ENCODE measurements around the gene RERGL. TPM values are rescaled to one million over a fixed set of nuclear protein-coding genes. Genes with fewer than 3 reads are reported as not detected.

Gene RERGL
- total RNA-seq, result 1 to 10 TPM in 7 of 10 donors, under 1 TPM in 3; 0.46 to 3.3 (median 1.5) TPM
- polyA plus RNA-seq, result 1 to 10 TPM; 3.4 to 8.7 TPM
- long read RNA-seq, donor 1, result 0 reads
- long read RNA-seq, donor 2, partial matches to known transcripts, result 0 of 1 reads
- long read RNA-seq, donor 2, other reads (novel, unspliced or antisense), result 0 of 1 reads
- long read RNA-seq, donor 3, partial matches to known transcripts, result 0 of 1 reads
- long read RNA-seq, donor 3, other reads (novel, unspliced or antisense), result 0 of 1 reads

GRCh38 chr12:18090093-18090492, at the start of gene RERGL:
Gene RERGL, minus strand, starts transcription at chr12:18090193. Its CDS starts 53 bp downstream, at chr12:18090140.
- H3K9me3 ChIP-seq, result peaks cover 0 to 10% (median 0%) of the 10 kb centered on the region in 11 donors
- intact Hi-C loops (cut with DNase I), result no loop called here
- H3K4me1 ChIP-seq, result no peaks in the 10 kb centered on the region
- no peak within 1 kb of the TSS for H3K27ac ChIP-seq
- no peaks in the 10 kb centered on the region for H3K27me3 ChIP-seq
- no peak for ATAC-seq
- DNase-seq, result no peak
- no peaks in the 10 kb centered on the region for H3K36me3 ChIP-seq
- peak within 1 kb of the TSS in 4 of 10 donors; percentile 2 to 27 (median 8) for H3K4me3 ChIP-seq
- WGBS, 2 donors, result 75 to 78% methylated on average over 1 of the region's 1 CpG
- TF ChIP-seq CTCF (IDR thresholded peaks at IDR 0.05), result no peak

- ATAC-seq (no peak), DNase-seq (no peak)
- H3K4me3 ChIP-seq, result no peak overlapping the region
- H3K9me3 ChIP-seq, result no peaks in the 10 kb centered on the region
- intact Hi-C loops (cut with DNase I), result no loop called here
- no peaks in the 10 kb centered on the region for H3K36me3 ChIP-seq
- H3K4me1 ChIP-seq, result peaks cover 0 to 21% (median 0%) of the 10 kb centered on the region in 9 donors
- 71 to 79% methylated on average over 4 of the region's 4 CpGs for WGBS, 2 donors
- no peaks in the 10 kb centered on the region for H3K27me3 ChIP-seq
- no peak for TF ChIP-seq CTCF (IDR thresholded peaks at IDR 0.05)
- H3K27ac ChIP-seq, result no peak overlapping the region
Observed at GRCh38 chr12:18139254-18139653, 49.3 kb upstream of the RERGL start.

GRCh38 chr12:18135509-18135908, 45.5 kb upstream of the RERGL start:
- H3K9me3 ChIP-seq, result no peaks in the 10 kb centered on the region
- WGBS, 2 donors, result 78 to 84% methylated on average over 8 of the region's 8 CpGs
- H3K27me3 ChIP-seq, result no peaks in the 10 kb centered on the region
- no peak for TF ChIP-seq CTCF (IDR thresholded peaks at IDR 0.05)
- intact Hi-C loops (cut with DNase I), result no loop called here
- H3K4me1 ChIP-seq, result peaks cover 0 to 5% (median 0%) of the 10 kb centered on the region in 9 donors
- ATAC-seq, result no peak
- no peak for DNase-seq
- no peak overlapping the region for H3K4me3 ChIP-seq
- H3K36me3 ChIP-seq, result no peaks in the 10 kb centered on the region
- H3K27ac ChIP-seq, result no peak overlapping the region

- intact Hi-C loops (cut with DNase I), result no loop called here
Observed at GRCh38 chr12:18135086-18135485, 45.1 kb upstream of the RERGL start.

More at GRCh38 chr12:18135086-18135485, 45.1 kb upstream of the RERGL start:
- DNase-seq (no peak), ATAC-seq (no peak)
- 37 to 60% methylated on average over 3 of the region's 3 CpGs for WGBS, 2 donors
- Histone ChIP-seq H3K4me1 (peaks cover 0 to under 1% (median 0%) of the 10 kb centered on the region in 9 donors), H3K36me3 (no peaks in the 10 kb centered on the region), H3K9me3 (no peaks in the 10 kb centered on the region), H3K27ac (no peak overlapping the region), H3K4me3 (no peak overlapping the region), H3K27me3 (no peaks in the 10 kb centered on the region)
- no peak for TF ChIP-seq CTCF (IDR thresholded peaks at IDR 0.05)

Measured in heart right ventricle (tissue), 16 donors.